Measurements from ENCODE around the gene EEFSEC. TPM values are rescaled to one million over a fixed set of nuclear protein-coding genes. Genes with fewer than 3 reads are reported as not detected.
A peak's percentile ranks its signal among the peaks of the same experiment; 100 is the strongest.

EEFSEC gene
- total and polyA plus RNA-seq, 2 experiments from 2014 or later, result 10.1 to 16.2 TPM

- Histone ChIP-seq H3K9me2 (ENCODE audit: insufficient read depth) (0 out of 2 replicates have a peak, but pooled peaks cover 3% of the 10 kb centered on the region), H3K36me3 (ENCODE audit: insufficient read depth) (no peaks in the 10 kb centered on the region), H3K4me3 (no peak overlapping the region), H3K4me2 (peak overlapping the region; percentile 11; the same call in 1 of the 2 replicates), H3F3A (replicated peaks; ENCODE audit: low read depth) (no peaks in the 10 kb centered on the region), H3K27ac (ENCODE audit: low read depth) (no peak overlapping the region), H3K79me2 (replicated peaks; ENCODE audit: insufficient read depth) (no peaks in the 10 kb centered on the region), H4K20me1 (replicated peaks; ENCODE audit: insufficient read depth) (no peaks in the 10 kb centered on the region), H3K27me3 (ENCODE audit: insufficient read depth) (no peaks in the 10 kb centered on the region), H2AFZ (no peak overlapping the region), H3K4me1 (ENCODE audit: insufficient read depth) (peaks cover 29% of the 10 kb centered on the region)
- Mint-ChIP-seq H3K27me3 (ENCODE audit: insufficient read depth, low read depth, poor library complexity) (peaks cover 28% of the 10 kb centered on the region), H3K4me1 (peaks cover 43% of the 10 kb centered on the region), H3K4me3 (no peak overlapping the region; the same call in 1 of the 3 replicates), H3K9me3 (no peaks in the 10 kb centered on the region; the same call in 2 of the 3 replicates), H3K27ac (no peak overlapping the region), H3K36me3 (ENCODE audit: low read depth) (no peaks in the 10 kb centered on the region; the same call in 1 of the 3 replicates)
- DNase-seq (ENCODE audit: low spot score) (peak; percentile 29), ATAC-seq (peak; percentile 57)
- TF ChIP-seq, protein P1, sequence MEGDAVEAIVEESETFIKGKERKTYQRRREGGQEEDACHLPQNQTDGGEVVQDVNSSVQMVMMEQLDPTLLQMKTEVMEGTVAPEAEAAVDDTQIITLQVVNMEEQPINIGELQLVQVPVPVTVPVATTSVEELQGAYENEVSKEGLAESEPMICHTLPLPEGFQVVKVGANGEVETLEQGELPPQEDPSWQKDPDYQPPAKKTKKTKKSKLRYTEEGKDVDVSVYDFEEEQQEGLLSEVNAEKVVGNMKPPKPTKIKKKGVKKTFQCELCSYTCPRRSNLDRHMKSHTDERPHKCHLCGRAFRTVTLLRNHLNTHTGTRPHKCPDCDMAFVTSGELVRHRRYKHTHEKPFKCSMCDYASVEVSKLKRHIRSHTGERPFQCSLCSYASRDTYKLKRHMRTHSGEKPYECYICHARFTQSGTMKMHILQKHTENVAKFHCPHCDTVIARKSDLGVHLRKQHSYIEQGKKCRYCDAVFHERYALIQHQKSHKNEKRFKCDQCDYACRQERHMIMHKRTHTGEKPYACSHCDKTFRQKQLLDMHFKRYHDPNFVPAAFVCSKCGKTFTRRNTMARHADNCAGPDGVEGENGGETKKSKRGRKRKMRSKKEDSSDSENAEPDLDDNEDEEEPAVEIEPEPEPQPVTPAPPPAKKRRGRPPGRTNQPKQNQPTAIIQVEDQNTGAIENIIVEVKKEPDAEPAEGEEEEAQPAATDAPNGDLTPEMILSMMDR (conservative IDR thresholded peaks at IDR 0.05; ENCODE audit: low read depth in 2 of 2), result no peak
- no peak for TF ChIP-seq ZNF114 (CRISPR knock-in tag; IDR thresholded peaks at IDR 0.05)
- no peak for TF ChIP-seq EZH2 (IDR thresholded peaks at IDR 0.05; ENCODE audit: low read depth, unreplicated experiment)
- no peak for TF ChIP-seq NANOG (IDR thresholded peaks at IDR 0.05; ENCODE audit: borderline replicate concordance)
- TF ChIP-seq, protein P2, sequence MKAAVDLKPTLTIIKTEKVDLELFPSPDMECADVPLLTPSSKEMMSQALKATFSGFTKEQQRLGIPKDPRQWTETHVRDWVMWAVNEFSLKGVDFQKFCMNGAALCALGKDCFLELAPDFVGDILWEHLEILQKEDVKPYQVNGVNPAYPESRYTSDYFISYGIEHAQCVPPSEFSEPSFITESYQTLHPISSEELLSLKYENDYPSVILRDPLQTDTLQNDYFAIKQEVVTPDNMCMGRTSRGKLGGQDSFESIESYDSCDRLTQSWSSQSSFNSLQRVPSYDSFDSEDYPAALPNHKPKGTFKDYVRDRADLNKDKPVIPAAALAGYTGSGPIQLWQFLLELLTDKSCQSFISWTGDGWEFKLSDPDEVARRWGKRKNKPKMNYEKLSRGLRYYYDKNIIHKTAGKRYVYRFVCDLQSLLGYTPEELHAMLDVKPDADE (IDR thresholded peaks at IDR 0.05), result no peak
- TF ChIP-seq ZNF331 (CRISPR knock-in tag; IDR thresholded peaks at IDR 0.05; ENCODE audit: low read depth), result no peak
- TF ChIP-seq, protein P3, sequence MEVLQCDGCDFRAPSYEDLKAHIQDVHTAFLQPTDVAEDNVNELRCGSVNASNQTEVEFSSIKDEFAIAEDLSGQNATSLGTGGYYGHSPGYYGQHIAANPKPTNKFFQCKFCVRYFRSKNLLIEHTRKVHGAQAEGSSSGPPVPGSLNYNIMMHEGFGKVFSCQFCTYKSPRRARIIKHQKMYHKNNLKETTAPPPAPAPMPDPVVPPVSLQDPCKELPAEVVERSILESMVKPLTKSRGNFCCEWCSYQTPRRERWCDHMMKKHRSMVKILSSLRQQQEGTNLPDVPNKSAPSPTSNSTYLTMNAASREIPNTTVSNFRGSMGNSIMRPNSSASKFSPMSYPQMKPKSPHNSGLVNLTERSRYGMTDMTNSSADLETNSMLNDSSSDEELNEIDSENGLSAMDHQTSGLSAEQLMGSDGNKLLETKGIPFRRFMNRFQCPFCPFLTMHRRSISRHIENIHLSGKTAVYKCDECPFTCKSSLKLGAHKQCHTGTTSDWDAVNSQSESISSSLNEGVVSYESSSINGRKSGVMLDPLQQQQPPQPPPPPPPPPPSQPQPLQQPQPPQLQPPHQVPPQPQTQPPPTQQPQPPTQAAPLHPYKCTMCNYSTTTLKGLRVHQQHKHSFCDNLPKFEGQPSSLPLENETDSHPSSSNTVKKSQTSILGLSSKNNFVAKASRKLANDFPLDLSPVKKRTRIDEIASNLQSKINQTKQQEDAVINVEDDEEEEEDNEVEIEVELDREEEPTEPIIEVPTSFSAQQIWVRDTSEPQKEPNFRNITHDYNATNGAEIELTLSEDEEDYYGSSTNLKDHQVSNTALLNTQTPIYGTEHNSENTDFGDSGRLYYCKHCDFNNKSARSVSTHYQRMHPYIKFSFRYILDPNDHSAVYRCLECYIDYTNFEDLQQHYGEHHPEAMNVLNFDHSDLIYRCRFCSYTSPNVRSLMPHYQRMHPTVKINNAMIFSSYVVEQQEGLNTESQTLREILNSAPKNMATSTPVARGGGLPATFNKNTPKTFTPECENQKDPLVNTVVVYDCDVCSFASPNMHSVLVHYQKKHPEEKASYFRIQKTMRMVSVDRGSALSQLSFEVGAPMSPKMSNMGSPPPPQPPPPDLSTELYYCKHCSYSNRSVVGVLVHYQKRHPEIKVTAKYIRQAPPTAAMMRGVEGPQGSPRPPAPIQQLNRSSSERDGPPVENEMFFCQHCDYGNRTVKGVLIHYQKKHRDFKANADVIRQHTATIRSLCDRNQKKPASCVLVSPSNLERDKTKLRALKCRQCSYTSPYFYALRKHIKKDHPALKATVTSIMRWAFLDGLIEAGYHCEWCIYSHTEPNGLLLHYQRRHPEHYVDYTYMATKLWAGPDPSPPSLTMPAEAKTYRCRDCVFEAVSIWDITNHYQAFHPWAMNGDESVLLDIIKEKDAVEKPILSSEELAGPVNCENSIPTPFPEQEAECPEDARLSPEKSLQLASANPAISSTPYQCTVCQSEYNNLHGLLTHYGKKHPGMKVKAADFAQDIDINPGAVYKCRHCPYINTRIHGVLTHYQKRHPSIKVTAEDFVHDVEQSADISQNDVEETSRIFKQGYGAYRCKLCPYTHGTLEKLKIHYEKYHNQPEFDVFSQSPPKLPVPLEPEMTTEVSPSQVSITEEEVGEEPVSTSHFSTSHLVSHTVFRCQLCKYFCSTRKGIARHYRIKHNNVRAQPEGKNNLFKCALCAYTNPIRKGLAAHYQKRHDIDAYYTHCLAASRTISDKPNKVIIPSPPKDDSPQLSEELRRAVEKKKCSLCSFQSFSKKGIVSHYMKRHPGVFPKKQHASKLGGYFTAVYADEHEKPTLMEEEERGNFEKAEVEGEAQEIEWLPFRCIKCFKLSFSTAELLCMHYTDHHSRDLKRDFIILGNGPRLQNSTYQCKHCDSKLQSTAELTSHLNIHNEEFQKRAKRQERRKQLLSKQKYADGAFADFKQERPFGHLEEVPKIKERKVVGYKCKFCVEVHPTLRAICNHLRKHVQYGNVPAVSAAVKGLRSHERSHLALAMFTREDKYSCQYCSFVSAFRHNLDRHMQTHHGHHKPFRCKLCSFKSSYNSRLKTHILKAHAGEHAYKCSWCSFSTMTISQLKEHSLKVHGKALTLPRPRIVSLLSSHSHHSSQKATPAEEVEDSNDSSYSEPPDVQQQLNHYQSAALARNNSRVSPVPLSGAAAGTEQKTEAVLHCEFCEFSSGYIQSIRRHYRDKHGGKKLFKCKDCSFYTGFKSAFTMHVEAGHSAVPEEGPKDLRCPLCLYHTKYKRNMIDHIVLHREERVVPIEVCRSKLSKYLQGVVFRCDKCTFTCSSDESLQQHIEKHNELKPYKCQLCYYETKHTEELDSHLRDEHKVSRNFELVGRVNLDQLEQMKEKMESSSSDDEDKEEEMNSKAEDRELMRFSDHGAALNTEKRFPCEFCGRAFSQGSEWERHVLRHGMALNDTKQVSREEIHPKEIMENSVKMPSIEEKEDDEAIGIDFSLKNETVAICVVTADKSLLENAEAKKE (CRISPR knock-in tag; IDR thresholded peaks at IDR 0.05), result no peak
- TF ChIP-seq STAT1 (IDR thresholded peaks at IDR 0.05; ENCODE audit: unreplicated experiment), result no peak
- no peak for TF ChIP-seq CREB1 (CRISPR knock-in tag; IDR thresholded peaks at IDR 0.05; ENCODE audit: low read depth)
- TF ChIP-seq EZH2phosphoT487 (IDR thresholded peaks at IDR 0.05; ENCODE audit: unreplicated experiment), result no peak
These were observed 133.9 kb downstream of the EEFSEC start for GRCh38 chr3:128287216-128287615.
